H1 (cell line): ENCODE results near the gene ACTN2. TPM values are rescaled to one million over a fixed set of nuclear protein-coding genes. Genes with fewer than 3 reads are reported as not detected.

Experiments
- CTCF ChIA-PET: fragments of 300-600 bp; sonication (Branson Sonifier 250); formaldehyde crosslinking; loops from one replicate; lab custom pipeline; 2021; ENCODE audit not compliant: partially characterized antibody; lab: Charles Lee
- POLR2A ChIA-PET: fragments of 300-600 bp; sonication (Branson Sonifier 250); formaldehyde crosslinking; loops from one replicate; lab custom pipeline; 2021; ENCODE audit warnings: inconsistent platforms; ENCODE audit not compliant: partially characterized antibody; lab: Charles Lee
- DNase-seq, 2 experiments: peaks; one replicate each; pipeline versions ENCODE4 v3.0.0 to v3.0.0-alpha.2; 2010 to 2022; ENCODE audit warnings: low spot score in 2 of 2, low read depth in 1 of 2, mixed read lengths in 1 of 2
- FAIRE-seq: peaks from 2 replicates; lab custom pipeline; 2011; peaks lifted over from hg19 to GRCh38; lab: Jason Lieb, UNC
- H2AFZ ChIP-seq: 2 replicates; pipeline ENCODE4 v1.8.1; 2012; ENCODE audit warnings: low read length, inconsistent platforms
- H2AK5ac ChIP-seq: 2 replicates; pipeline ENCODE4 v1.6.1; 2013; ENCODE audit warnings: low read depth, low read length
- H2BK120ac ChIP-seq: replicated peaks from 2 replicates; pipeline ENCODE3; 2013; ENCODE audit warnings: low read depth, low read length, inconsistent platforms
- H2BK12ac ChIP-seq: 2 replicates; pipeline ENCODE4 v1.6.1; 2013; ENCODE audit warnings: low read depth, low read length
- H2BK15ac ChIP-seq: 2 replicates; pipeline ENCODE4 v1.6.1; 2013; ENCODE audit warnings: low read length
- H2BK20ac ChIP-seq: 2 replicates; pipeline ENCODE4 v1.6.1; 2013; ENCODE audit warnings: low read length
- H2BK5ac ChIP-seq: 2 replicates; pipeline ENCODE4 v1.6.1; 2013; ENCODE audit warnings: low read depth, low read length
- H3K14ac ChIP-seq: 2 replicates; pipeline ENCODE4 v1.6.1; 2013; ENCODE audit warnings: inconsistent platforms; ENCODE audit not compliant: insufficient read length
- H3K18ac ChIP-seq: 2 replicates; pipeline ENCODE4 v1.6.1; 2013; ENCODE audit warnings: low read length; ENCODE audit errors: extremely low read depth
- H3K23ac ChIP-seq: 2 replicates; pipeline ENCODE4 v1.6.1; 2013; ENCODE audit warnings: inconsistent platforms; ENCODE audit not compliant: insufficient read length
- H3K23me2 ChIP-seq: 2 replicates; pipeline ENCODE4 v1.6.1; 2013; ENCODE audit warnings: low read depth, low read length
- H3K27ac ChIP-seq: 2 replicates; pipeline ENCODE4 v1.6.1; 2011; ENCODE audit warnings: low read depth, low read length, inconsistent platforms
- H3K27me3 ChIP-seq, 4 experiments: replicated peaks in 1 of 4; 1 replicate in 1 of 4; 2 replicates in 3 of 4; pipeline versions ENCODE4 v1.6.1 to v1.8.1; 2011 to 2013; ENCODE audit warnings: low read length in 3 of 4, mild to moderate bottlenecking in 3 of 4, inconsistent platforms in 2 of 4, mixed read lengths in 2 of 4, moderate library complexity in 1 of 4; ENCODE audit not compliant: control insufficient read depth in 3 of 4, insufficient read depth in 3 of 4; ENCODE audit errors: extremely low read depth in 1 of 4
- H3K36me3 ChIP-seq, 4 experiments: 2 replicates each; pipeline versions ENCODE4 v1.6.1 to v1.8.1; 2011 to 2013; ENCODE audit warnings: mild to moderate bottlenecking in 4 of 4, low read length in 3 of 4, moderate library complexity in 2 of 4, control low read depth in 1 of 4, inconsistent platforms in 1 of 4; ENCODE audit not compliant: insufficient read depth in 4 of 4, control insufficient read depth in 2 of 4
- H3K4ac ChIP-seq: replicated peaks from 2 replicates; pipeline ENCODE3; 2013; ENCODE audit warnings: low read length, low read depth, mixed read lengths, inconsistent platforms; ENCODE audit not compliant: insufficient read length
- H3K4me1 ChIP-seq, 4 experiments: replicated peaks in 1 of 4; 1 replicate in 1 of 4; 2 replicates in 3 of 4; pipeline versions ENCODE4 v1.6.1 to v1.8.1; 2011 to 2013; ENCODE audit warnings: low read length in 3 of 4, inconsistent platforms in 2 of 4, mixed read lengths in 1 of 4; ENCODE audit not compliant: insufficient read depth in 4 of 4, control insufficient read depth in 3 of 4
- H3K4me2 ChIP-seq, 2 experiments: 2 replicates each; pipeline versions ENCODE4 v1.6.1 to v1.8.1; 2011 to 2013; ENCODE audit warnings: low read depth in 2 of 2, low read length in 2 of 2, control low read depth in 1 of 2, inconsistent platforms in 1 of 2, mild to moderate bottlenecking in 1 of 2; ENCODE audit not compliant: insufficient read depth in 1 of 2
- H3K4me3 ChIP-seq, 4 experiments: fragments of 200-600, 300-600 bp in 1 of 4; sonication (generic), shearing (Covaris generic), sonication (Bioruptor Twin) in 1 of 4; 2 replicates each; pipeline versions ENCODE4 v1.5.1 to v1.8.1; 2011 to 2016; ENCODE audit warnings: low read length in 4 of 4, low read depth in 3 of 4, control low read depth in 2 of 4, inconsistent platforms in 2 of 4, mild to moderate bottlenecking in 2 of 4, mixed read lengths in 1 of 4, moderate library complexity in 1 of 4; ENCODE audit not compliant: insufficient read depth in 2 of 4; ENCODE audit errors: extremely low read depth in 1 of 4
- H3K56ac ChIP-seq: replicated peaks from 2 replicates; pipeline ENCODE3; 2013; ENCODE audit warnings: low read depth, mild to moderate bottlenecking, mixed read lengths, low read length, inconsistent platforms; ENCODE audit not compliant: insufficient read length
- H3K79me1 ChIP-seq: 2 replicates; pipeline ENCODE4 v1.6.1; 2013; ENCODE audit warnings: low read depth, low read length, control low read depth
- H3K79me2 ChIP-seq, 2 experiments: 2 replicates each; pipeline versions ENCODE4 v1.6.1 to v1.8.1; 2012 to 2013; ENCODE audit warnings: low read length in 2 of 2, mild to moderate bottlenecking in 2 of 2, inconsistent platforms in 1 of 2; ENCODE audit not compliant: insufficient read depth in 2 of 2, control insufficient read depth in 1 of 2
- H3K9ac ChIP-seq, 4 experiments: replicated peaks in 1 of 4; 1 replicate in 1 of 4; 2 replicates in 3 of 4; pipeline versions ENCODE4 v1.6.1 to v1.8.1; 2011 to 2013; ENCODE audit warnings: low read depth in 3 of 4, low read length in 3 of 4, control low read depth in 2 of 4, mild to moderate bottlenecking in 2 of 4, moderate library complexity in 2 of 4, inconsistent platforms in 1 of 4; ENCODE audit errors: extremely low read depth in 1 of 4
- H3K9me3 ChIP-seq, 2 experiments: 2 replicates each; pipeline versions ENCODE4 v1.6.1 to v1.8.1; 2012 to 2013; ENCODE audit warnings: mild to moderate bottlenecking in 2 of 2, moderate library complexity in 2 of 2, control low read depth in 1 of 2, inconsistent platforms in 1 of 2, low read depth in 1 of 2, low read length in 1 of 2, mixed read lengths in 1 of 2; ENCODE audit not compliant: insufficient read depth in 2 of 2
- H4K20me1 ChIP-seq, 2 experiments: replicated peaks in 1 of 2; 2 replicates each; pipeline versions ENCODE3 to v1.8.1; 2011 to 2013; ENCODE audit warnings: inconsistent platforms in 2 of 2, low read length in 2 of 2, mild to moderate bottlenecking in 1 of 2; ENCODE audit not compliant: insufficient read depth in 2 of 2, control insufficient read depth in 1 of 2
- H4K5ac ChIP-seq: 2 replicates; pipeline ENCODE4 v1.6.1; 2013; ENCODE audit warnings: low read length, low read depth, mixed read lengths, inconsistent platforms; ENCODE audit not compliant: insufficient read length
- H4K8ac ChIP-seq: 2 replicates; pipeline ENCODE4 v1.8.0; 2013; ENCODE audit warnings: mild to moderate bottlenecking, moderate library complexity, low read length, inconsistent platforms; ENCODE audit not compliant: insufficient read depth; ENCODE audit errors: extremely low read depth
- H4K91ac ChIP-seq: replicated peaks from 2 replicates; pipeline ENCODE3; 2013; ENCODE audit warnings: low read length, mixed read lengths, inconsistent platforms; ENCODE audit not compliant: insufficient read length
- CBX8 ChIP-seq: fragments of 300-800, 300-1000 bp; sonication (generic); IDR thresholded peaks from 2 replicates; pipeline ENCODE4 v1.7.1; 2016; ENCODE audit warnings: low read depth, low read length, borderline replicate concordance
- JUN ChIP-seq: IDR thresholded peaks from 2 replicates; pipeline ENCODE4 v1.6.1; 2011; ENCODE audit warnings: low read depth, mild to moderate bottlenecking, improper control_type of control experiment, low read length
- WGBS, 2 experiments: shearing (Covaris generic) in 1 of 2; methylation state at CpG; one replicate each; pipeline versions ENCODE4 v1.1.6 to v1.1.7; 2013 to 2015; ENCODE audit warnings: low lambda C conversion rate in 2 of 2, mixed read lengths in 2 of 2, inconsistent platforms in 1 of 2, low coverage in 1 of 2, missing lambda C conversion rate in 1 of 2; ENCODE audit not compliant: insufficient replicate concordance in 2 of 2, insufficient coverage in 1 of 2, insufficient read length in 1 of 2; ENCODE audit errors: extremely low coverage in 1 of 2, missing lambda C conversion rate in 1 of 2; 5-methylcytosine and 5-hydroxymethylcytosine counted together
- polyA plus RNA-seq, 7 experiments: library from polyadenylated mRNA; depleted of rRNA in 3 of 7; stranded (reverse) in 5 of 7; unstranded in 2 of 7; fragments of >200 nt in 5 of 7; fragments of 200-250 nt in 2 of 7; gene quantifications; 1 replicate in 5 of 7; 2 replicates in 1 of 7; 4 replicates in 1 of 7; pipeline versions ENCODE4 v1.2.1 to v1.2.3, GENCODE V29; 2011 to 2013; ENCODE audit warnings: missing spikeins in 2 of 7, mixed read lengths in 2 of 7
- total RNA-seq: library from RNA; stranded (reverse); fragmentation: NEBNext Ultra II Directional; extraction: Animal tissue kit (Norgen Biotek cat#: 25700); gene quantifications from 2 replicates; pipeline ENCODE4 v1.2.1, GENCODE V29; 2021

Gene ACTN2
- total and polyA plus RNA-seq, 2 of the 8 experiments (the other 6 are each of a cell fraction or from before 2014, with no cell fraction given) = 1.9 to 4.1 TPM

GRCh38 chr1:236657398-236657797, 28.9 kb upstream of the ACTN2 start:
- 92% methylated on average over 8 of the region's 8 CpGs; no CpG with 5 or more reads in 1 of the 2 experiments for WGBS, 2 experiments
- H3K27me3 ChIP-seq = no peaks in the 10 kb centered on the region
- no peak for DNase-seq

More at GRCh38 chr1:236657398-236657797, 28.9 kb upstream of the ACTN2 start:
- Histone ChIP-seq H3K79me1 (no peaks in the 10 kb centered on the region), H2BK15ac (no peak overlapping the region), H4K8ac (no peak overlapping the region), H3K4me3 (no peak overlapping the region), H3K18ac (no peak overlapping the region), H4K5ac (no peak overlapping the region), H3K9me3 (no peaks in the 10 kb centered on the region), H3K9ac (no peak overlapping the region), H3K56ac (no peak overlapping the region), H3K4me1 (peaks cover 3 to 4% (median 4%) of the 10 kb centered on the region in 4 experiments; a peak in 4 of 7 replicates), H2BK20ac (no peak overlapping the region), H2BK5ac (no peak overlapping the region), H3K4me2 (no peak overlapping the region), H3K27ac (no peak overlapping the region), H3K23me2 (no peaks in the 10 kb centered on the region), H2BK120ac (no peak overlapping the region), H3K14ac (no peak overlapping the region), H4K91ac (no peak overlapping the region), H3K4ac (no peak overlapping the region), H2AK5ac (no peak overlapping the region), H4K20me1 (no peaks in the 10 kb centered on the region), H2AFZ (no peak overlapping the region), H3K79me2 (no peaks in the 10 kb centered on the region), H3K36me3 (no peaks in the 10 kb centered on the region), H2BK12ac (no peak overlapping the region), H3K23ac (no peak overlapping the region)
- CTCF ChIA-PET = no interaction called here
- FAIRE-seq = no peak
- POLR2A ChIA-PET = no interaction called here
- TF ChIP-seq JUN (no peak), CBX8 (no peak)
